Breast epithelium (tissue), 4 donors: ENCODE data around the gene SENP8. TPM values are rescaled to one million over a fixed set of nuclear protein-coding genes. Genes with fewer than 3 reads are reported as not detected.
"Not testable (repeated sequence)": the region's sequence is repeated elsewhere in the genome, so short reads cannot be mapped to it uniquely, and the experiment has no call there.

Experiments used
- DNase-seq, 2 donors: peaks; one replicate each; pipeline ENCODE4 v3.0.0-alpha.2; 2019; ENCODE audit warnings: low spot score in 2 of 2
- H3K27ac ChIP-seq, 2 donors: fragments of 200-600 bp; sonication (generic) in 1 of 2; one replicate each; pipeline ENCODE4 v1.5.1; 2016 to 2019; ENCODE audit warnings: mild to moderate bottlenecking in 1 of 2
- H3K27me3 ChIP-seq, 2 donors: fragments of 200-600 bp; sonication (generic) in 1 of 2; one replicate each; pipeline versions ENCODE4 v1.5.1 to v1.6.0; 2017 to 2019; ENCODE audit warnings: control low read depth in 1 of 2, mild to moderate bottlenecking in 1 of 2
- H3K36me3 ChIP-seq: fragments of 200-600 bp; one replicate; pipeline ENCODE4 v1.5.1; 2019
- H3K4me1 ChIP-seq, 2 donors: fragments of 200-600 bp; sonication (generic); one replicate each; pipeline ENCODE4 v1.5.1; 2016 to 2019; ENCODE audit warnings: control low read depth in 1 of 2
- H3K4me3 ChIP-seq, 3 donors: fragments of 200-600 bp; sonication (generic); 1 replicate in 2 of 3; 2 replicates in 1 of 3; pipeline ENCODE4 v1.5.1; 2016 to 2019; ENCODE audit warnings: mild to moderate bottlenecking in 3 of 3, moderate library complexity in 2 of 3
- H3K9me3 ChIP-seq, 2 donors: fragments of 200-600 bp; sonication (generic) in 1 of 2; one replicate each; pipeline ENCODE4 v1.5.1; 2016 to 2019; ENCODE audit warnings: control low read depth in 1 of 2
- CTCF ChIP-seq, 3 donors: fragments of 450-650 bp; IDR thresholded peaks; one replicate each; pipeline ENCODE4 v1.5.1; 2016 to 2017; ENCODE audit warnings: antibody characterized with exemption in 3 of 3, mild to moderate bottlenecking in 3 of 3, moderate library complexity in 3 of 3
- POLR2A ChIP-seq: fragments of 450-650 bp; IDR thresholded peaks from one replicate; pipeline ENCODE4 v1.6.1; 2016; ENCODE audit warnings: antibody characterized with exemption, mild to moderate bottlenecking, moderate library complexity
- POLR2AphosphoS5 ChIP-seq, 3 donors: sonication (generic); formaldehyde crosslinking; IDR thresholded peaks; one replicate each; pipeline ENCODE4 v1.6.1; 2017; ENCODE audit warnings: antibody characterized with exemption in 3 of 3
- intact Hi-C: fragments of 100-400 bp; cut with DNase I; formaldehyde crosslinking; loops from one replicate; pipeline ENCODE4 v1.15.1; 2023; ENCODE audit warnings: low total_unique reads
- total RNA-seq, 3 donors: library from RNA; depleted of rRNA; stranded (reverse); fragments of >200 nt; gene quantifications; one replicate each; pipeline ENCODE4 v1.1.0, GENCODE V29; 2016

Gene SENP8
- total RNA-seq, 3 donors from 2014 or later: 1.6 to 4.4 (median 2.0) TPM

GRCh38 chr15:72092006-72092405 is 26.2 kb upstream of the SENP8 start:
- intact Hi-C loops: no loop called here
- no peak for DNase-seq

GRCh38 chr15:72092691-72093090 is 25.5 kb upstream of the SENP8 start:
- Histone ChIP-seq H3K4me3 (no peak overlapping the region), H3K27me3 (no peaks in the 10 kb centered on the region), H3K4me1 (no peaks in the 10 kb centered on the region), H3K9me3 (no peaks in the 10 kb centered on the region), H3K36me3 (no peaks in the 10 kb centered on the region), H3K27ac (no peak overlapping the region)
- no peak for DNase-seq
- TF ChIP-seq POLR2A (no peak), POLR2AphosphoS5 (IDR thresholded peaks at IDR 0.05) (no peak), CTCF (IDR thresholded peaks at IDR 0.05) (no peak)
- intact Hi-C loops: no loop called here

More at GRCh38 chr15:72092006-72092405, 26.2 kb upstream of the SENP8 start:
- no peaks in the 10 kb centered on the region for H3K4me1 ChIP-seq
- TF ChIP-seq CTCF (IDR thresholded peaks at IDR 0.05) (no peak), POLR2A (no peak), POLR2AphosphoS5 (IDR thresholded peaks at IDR 0.05) (no peak)
- no peaks in the 10 kb centered on the region for H3K27me3 ChIP-seq
- no peak overlapping the region for H3K27ac ChIP-seq
- H3K9me3 ChIP-seq: no peaks in the 10 kb centered on the region
- no peaks in the 10 kb centered on the region for H3K36me3 ChIP-seq
- H3K4me3 ChIP-seq: no peak overlapping the region

GRCh38 chr15:72096796-72097195 is 21.4 kb upstream of the SENP8 start:
- no peak for DNase-seq
- Histone ChIP-seq H3K4me3 (no peak overlapping the region), H3K9me3 (no peaks in the 10 kb centered on the region), H3K36me3 (no peaks in the 10 kb centered on the region), H3K27ac (no peak overlapping the region), H3K4me1 (no peaks in the 10 kb centered on the region), H3K27me3 (no peaks in the 10 kb centered on the region)
- intact Hi-C loops: no loop called here
- no peak for TF ChIP-seq CTCF (IDR thresholded peaks at IDR 0.05)
- TF ChIP-seq POLR2A: no peak
- no peak for TF ChIP-seq POLR2AphosphoS5 (IDR thresholded peaks at IDR 0.05)

GRCh38 chr15:72098040-72098439 is 20.2 kb upstream of the SENP8 start:
- Histone ChIP-seq H3K27me3 (no peaks in the 10 kb centered on the region), H3K4me3 (no peak overlapping the region), H3K27ac (no peak overlapping the region), H3K9me3 (no peaks in the 10 kb centered on the region), H3K4me1 (no peaks in the 10 kb centered on the region), H3K36me3 (no peaks in the 10 kb centered on the region)
- intact Hi-C loops: no loop called here
- TF ChIP-seq POLR2AphosphoS5 (IDR thresholded peaks at IDR 0.05) (no peak), POLR2A (no peak), CTCF (IDR thresholded peaks at IDR 0.05) (no peak)
- DNase-seq: no peak

GRCh38 chr15:72099155-72099554 is 19.0 kb upstream of the SENP8 start:
- Histone ChIP-seq H3K4me1 (peaks cover 0 to 5% of the 10 kb centered on the region in 2 donors), H3K27me3 (no peaks in the 10 kb centered on the region), H3K27ac (no peak overlapping the region), H3K36me3 (no peaks in the 10 kb centered on the region), H3K4me3 (no peak overlapping the region), H3K9me3 (no peaks in the 10 kb centered on the region)
- TF ChIP-seq POLR2AphosphoS5 (IDR thresholded peaks at IDR 0.05) (no peak), POLR2A (no peak), CTCF (IDR thresholded peaks at IDR 0.05) (no peak)
- DNase-seq: no peak
- intact Hi-C loops: no loop called here

GRCh38 chr15:72100551-72100950 is 17.7 kb upstream of the SENP8 start:
- intact Hi-C loops, H3K27me3 ChIP-seq, H3K27ac ChIP-seq, H3K36me3 ChIP-seq, H3K4me1 ChIP-seq, H3K9me3 ChIP-seq, H3K4me3 ChIP-seq, DNase-seq: not testable (repeated sequence)
